CD4-positive, alpha-beta T cell (primary cell): ENCODE results near the gene MRPL39. TPM values are rescaled to one million over a fixed set of nuclear protein-coding genes. Genes with fewer than 3 reads are reported as not detected.

Experiments
- ATAC-seq: fragments of 200-7000 bp; cut with Tn5 transposase; one replicate; pipeline ENCODE4 v1.10.0; 2022; ENCODE audit warnings: mild to moderate bottlenecking; ENCODE audit not compliant: poor library complexity
- CTCF ChIA-PET: fragments of 350-600 bp; sonication (Branson Sonifier 250); formaldehyde crosslinking; loops from one replicate; lab custom pipeline; 2021; ENCODE audit warnings: antibody characterized with exemption, inconsistent platforms; lab: Charles Lee
- POLR2A ChIA-PET: fragments of 350-600 bp; sonication (Branson Sonifier 250); formaldehyde crosslinking; loops from one replicate; lab custom pipeline; 2021; ENCODE audit warnings: antibody characterized with exemption, inconsistent platforms; lab: Charles Lee
- DNase-seq, 14 experiments: peaks; one replicate each; pipeline ENCODE4 v3.0.0-alpha.2; 2013 to 2020; ENCODE audit warnings: mixed read lengths in 2 of 14
- H3K27ac ChIP-seq, 2 donors: one replicate each; pipeline versions ENCODE4 v1.5.1 to v1.7.0; 2013; ENCODE audit warnings: low read length in 2 of 2, low read depth in 1 of 2, mild to moderate bottlenecking in 1 of 2
- H3K27me3 ChIP-seq, 2 experiments: 1 replicate in 1 of 2; 2 replicates in 1 of 2; pipeline versions ENCODE4 v1.6.1 to v1.7.0; 2013; ENCODE audit warnings: low read length in 2 of 2, control low read depth in 1 of 2, mild to moderate bottlenecking in 1 of 2, moderate library complexity in 1 of 2; ENCODE audit not compliant: insufficient read depth in 2 of 2, control insufficient read depth in 1 of 2
- H3K36me3 ChIP-seq: one replicate; pipeline ENCODE4 v1.6.1; 2013; ENCODE audit warnings: low read length, control low read depth; ENCODE audit not compliant: insufficient read depth
- H3K4me1 ChIP-seq: one replicate; pipeline ENCODE4 v1.6.1; 2013; ENCODE audit warnings: low read length, control low read depth; ENCODE audit not compliant: insufficient read depth
- H3K4me3 ChIP-seq: one replicate; pipeline ENCODE4 v1.5.1; 2013; ENCODE audit warnings: mild to moderate bottlenecking, low read length, moderate library complexity
- H3K9me3 ChIP-seq, 2 experiments: 1 replicate in 1 of 2; 2 replicates in 1 of 2; pipeline versions ENCODE4 v1.6.1 to v1.7.0; 2013; ENCODE audit warnings: low read length in 2 of 2, mild to moderate bottlenecking in 2 of 2, control low read depth in 1 of 2, moderate library complexity in 1 of 2; ENCODE audit not compliant: control insufficient read depth in 1 of 2, insufficient read depth in 1 of 2
- H3K27ac Mint-ChIP-seq: one replicate; pipeline ENCODE4 v1.8.0; 2020; ENCODE audit warnings: mixed read lengths
- H3K27me3 Mint-ChIP-seq: one replicate; pipeline ENCODE4 v1.8.0; 2021; ENCODE audit warnings: mixed read lengths
- H3K36me3 Mint-ChIP-seq: one replicate; pipeline ENCODE4 v1.8.0; 2021; ENCODE audit warnings: low read depth, mixed read lengths
- H3K4me1 Mint-ChIP-seq: one replicate; pipeline ENCODE4 v1.8.0; 2021; ENCODE audit warnings: low read depth, mixed read lengths
- H3K4me3 Mint-ChIP-seq: one replicate; pipeline ENCODE4 v1.8.0; 2020; ENCODE audit warnings: mild to moderate bottlenecking, mixed read lengths
- H3K9me3 Mint-ChIP-seq: one replicate; pipeline ENCODE4 v1.8.0; 2020; ENCODE audit warnings: mixed read lengths
- intact Hi-C, 2 experiments: fragments of 100-400 bp; cut with DNase I in 1 of 2; cut with micrococcal nuclease in 1 of 2; formaldehyde crosslinking; loops; one replicate each; pipeline versions ENCODE4 v1.15.1 to v1.9.0; 2023 to 2025; cut with DNase I, micrococcal nuclease
- total RNA-seq, 174 experiments: library from RNA in 2 of 174; stranded (reverse) in 2 of 174; gene quantifications; one replicate each; pipeline ENCODE4 v1.2.3 and lab custom pipeline; 2021 to 2026
- TF ChIP-seq, protein P1 (sequence below): fragments of 200-600 bp; IDR thresholded peaks from one replicate; pipeline ENCODE4 v1.8.0; 2022; ENCODE audit warnings: antibody characterized with exemption, mild to moderate bottlenecking

MRPL39 gene
- total RNA-seq, 2 experiments from 2014 or later = 10.7 to 15.2 TPM

DNA sequence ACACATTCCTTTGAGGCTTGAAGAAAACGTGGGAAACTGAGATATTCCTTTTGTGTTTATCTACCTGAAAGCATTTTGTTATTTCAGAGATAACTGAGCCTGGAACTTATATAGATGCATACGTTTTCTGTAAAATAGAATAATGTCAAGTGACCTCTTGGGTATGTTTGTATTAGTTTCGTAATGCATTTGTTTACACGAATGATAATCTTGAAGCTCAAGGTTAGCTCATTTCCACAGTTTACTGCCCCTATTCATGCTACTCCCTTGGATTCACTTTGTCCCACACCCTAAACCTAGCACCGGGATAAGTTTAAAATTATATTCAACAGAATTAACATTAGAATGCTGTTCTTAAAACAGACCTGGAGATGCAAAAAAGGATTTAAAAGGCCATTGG is 54.4 kb downstream of the MRPL39 start:
- DNase-seq (no peak), ATAC-seq (no peak)
- H3K4me3 ChIP-seq = no peak overlapping the region
- H3K27me3 ChIP-seq = no peaks in the 10 kb centered on the region
- no peaks in the 10 kb centered on the region for H3K4me1 ChIP-seq
- ChIA-PET CTCF (interaction anchor here (0.9 to 1.6 kb wide), 2 partner anchors 12 to 37 kb away, joined by 3 read pairs; no protein-coding TSS in a partner anchor), POLR2A (no interaction called here)
- no peaks in the 10 kb centered on the region for H3K27me3 Mint-ChIP-seq
- H3K27ac Mint-ChIP-seq = no peak overlapping the region
- TF ChIP-seq, protein P1, sequence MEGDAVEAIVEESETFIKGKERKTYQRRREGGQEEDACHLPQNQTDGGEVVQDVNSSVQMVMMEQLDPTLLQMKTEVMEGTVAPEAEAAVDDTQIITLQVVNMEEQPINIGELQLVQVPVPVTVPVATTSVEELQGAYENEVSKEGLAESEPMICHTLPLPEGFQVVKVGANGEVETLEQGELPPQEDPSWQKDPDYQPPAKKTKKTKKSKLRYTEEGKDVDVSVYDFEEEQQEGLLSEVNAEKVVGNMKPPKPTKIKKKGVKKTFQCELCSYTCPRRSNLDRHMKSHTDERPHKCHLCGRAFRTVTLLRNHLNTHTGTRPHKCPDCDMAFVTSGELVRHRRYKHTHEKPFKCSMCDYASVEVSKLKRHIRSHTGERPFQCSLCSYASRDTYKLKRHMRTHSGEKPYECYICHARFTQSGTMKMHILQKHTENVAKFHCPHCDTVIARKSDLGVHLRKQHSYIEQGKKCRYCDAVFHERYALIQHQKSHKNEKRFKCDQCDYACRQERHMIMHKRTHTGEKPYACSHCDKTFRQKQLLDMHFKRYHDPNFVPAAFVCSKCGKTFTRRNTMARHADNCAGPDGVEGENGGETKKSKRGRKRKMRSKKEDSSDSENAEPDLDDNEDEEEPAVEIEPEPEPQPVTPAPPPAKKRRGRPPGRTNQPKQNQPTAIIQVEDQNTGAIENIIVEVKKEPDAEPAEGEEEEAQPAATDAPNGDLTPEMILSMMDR = no peak
- H3K9me3 Mint-ChIP-seq = no peaks in the 10 kb centered on the region
- H3K4me3 Mint-ChIP-seq = no peak overlapping the region
- no peaks in the 10 kb centered on the region for H3K36me3 ChIP-seq
- H3K27ac ChIP-seq = no peak overlapping the region
- intact Hi-C loops = no loop called here
- H3K4me1 Mint-ChIP-seq = no peaks in the 10 kb centered on the region
- H3K36me3 Mint-ChIP-seq = no peaks in the 10 kb centered on the region
- no peaks in the 10 kb centered on the region for H3K9me3 ChIP-seq

DNA sequence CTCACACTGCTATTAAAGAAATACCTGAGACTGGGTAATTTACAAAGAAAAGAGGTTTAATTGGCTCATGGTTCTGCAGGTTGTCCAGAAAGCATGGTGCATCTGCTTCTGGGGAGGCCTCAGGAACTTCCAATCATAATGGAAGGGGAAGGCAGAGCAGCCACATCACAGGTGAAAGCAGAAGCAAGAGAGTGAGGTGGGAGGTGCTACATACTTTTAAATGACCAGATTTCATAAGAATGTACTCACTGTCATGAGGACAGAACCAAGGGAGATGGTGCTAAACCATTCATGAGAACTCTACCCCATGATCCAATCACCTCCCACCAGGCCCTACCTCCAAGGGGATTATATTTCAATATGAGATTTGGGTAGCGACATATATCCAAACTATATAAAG is 55.7 kb downstream of the MRPL39 start:
- Histone ChIP-seq H3K27me3 (no peaks in the 10 kb centered on the region), H3K36me3 (no peaks in the 10 kb centered on the region), H3K9me3 (no peaks in the 10 kb centered on the region), H3K27ac (no peak overlapping the region), H3K4me3 (no peak overlapping the region), H3K4me1 (no peaks in the 10 kb centered on the region)
- no peaks in the 10 kb centered on the region for H3K36me3 Mint-ChIP-seq
- DNase-seq = no peak
- intact Hi-C loops = no loop called here
- H3K4me3 Mint-ChIP-seq = no peak overlapping the region
- no peak overlapping the region for H3K27ac Mint-ChIP-seq
- POLR2A ChIA-PET = no interaction called here
- no peaks in the 10 kb centered on the region for H3K27me3 Mint-ChIP-seq
- CTCF ChIA-PET = interaction anchor here (1.6 kb wide), 1 partner anchor 11 kb away, joined by 3 read pairs; no protein-coding TSS in a partner anchor
- H3K9me3 Mint-ChIP-seq = no peaks in the 10 kb centered on the region
- no peak for ATAC-seq
- no peaks in the 10 kb centered on the region for H3K4me1 Mint-ChIP-seq
- TF ChIP-seq, protein P1 = no peak

DNA sequence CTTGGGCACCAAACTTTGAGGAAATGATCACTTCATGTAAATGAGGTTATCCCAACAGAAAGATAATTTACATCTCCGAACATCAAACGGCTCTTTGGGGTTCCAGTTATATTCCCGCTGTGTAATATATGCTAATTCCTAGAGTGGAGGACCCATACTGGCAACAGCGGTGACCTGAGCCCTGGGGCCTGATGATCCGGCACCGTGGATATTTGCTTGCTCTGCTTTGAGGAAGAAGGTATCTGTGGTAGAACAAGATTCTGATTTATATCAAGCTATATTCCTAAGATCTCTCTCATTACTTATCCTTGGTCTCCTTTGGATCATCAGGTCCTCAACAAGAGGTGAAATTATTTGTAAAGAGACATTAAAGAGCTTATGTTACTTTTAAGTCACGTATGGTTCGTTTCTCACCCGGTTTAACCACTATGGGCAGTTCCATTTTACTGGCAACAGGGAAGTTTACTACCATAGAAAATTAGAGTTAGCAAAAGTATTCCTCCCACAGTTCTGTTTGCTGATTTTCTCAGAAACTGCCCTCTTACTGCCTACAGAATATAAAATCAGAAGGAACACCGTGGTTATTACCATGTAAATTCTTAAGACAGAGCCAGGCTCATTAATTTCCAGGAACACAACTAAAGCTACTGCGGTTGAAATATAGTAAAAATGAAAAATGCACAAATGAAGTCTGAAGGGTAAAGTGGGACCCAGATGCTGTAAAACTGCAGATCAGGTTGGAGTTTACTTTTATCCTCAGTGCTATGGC is 56.7 kb downstream of the MRPL39 start:
- Mint-ChIP-seq H3K36me3 (no peaks in the 10 kb centered on the region), H3K9me3 (no peaks in the 10 kb centered on the region), H3K27me3 (no peaks in the 10 kb centered on the region), H3K4me3 (no peak overlapping the region), H3K27ac (no peak overlapping the region), H3K4me1 (no peaks in the 10 kb centered on the region)
- no peak overlapping the region for H3K27ac ChIP-seq
- intact Hi-C loops = no loop called here
- H3K4me1 ChIP-seq = no peaks in the 10 kb centered on the region
- ATAC-seq (no peak), DNase-seq (no peak)
- ChIA-PET POLR2A (no interaction called here), CTCF (no interaction called here)
- no peaks in the 10 kb centered on the region for H3K36me3 ChIP-seq
- no peaks in the 10 kb centered on the region for H3K27me3 ChIP-seq
- no peaks in the 10 kb centered on the region for H3K9me3 ChIP-seq
- no peak overlapping the region for H3K4me3 ChIP-seq
- TF ChIP-seq, protein P1 = no peak
